GM13977 (cell line): ENCODE data around the gene UCKL1.
"Not testable (repeated sequence)": the region's sequence is repeated elsewhere in the genome, so short reads cannot be mapped to it uniquely, and the experiment has no call there.

Source experiments
- DNase-seq: peaks from one replicate; pipeline ENCODE4 v3.0.0; 2012; ENCODE audit warnings: low spot score
- CTCF ChIP-seq: IDR thresholded peaks from 2 replicates; pipeline ENCODE4 v1.5.1; 2012; ENCODE audit warnings: mild to moderate bottlenecking, control low read depth; ENCODE audit not compliant: insufficient read depth; ENCODE audit errors: extremely low read depth, missing control alignments
- in situ Hi-C: fragments of 300-500 bp; cut with MboI; formaldehyde crosslinking; loops from one replicate; pipeline ENCODE4 v1.12.0; 2022; ENCODE audit warnings: low sequenced_read_pairs, low pct_unique_long_range_greater_than_20kb, mixed read lengths, inconsistent platforms; ENCODE audit not compliant: unreplicated experiment

The UCKL1 gene

GRCh38 chr20:63919130-63919529 lies 37.1 kb downstream of the UCKL1 start:
- in situ Hi-C loops = no loop called here
- DNase-seq = no peak
- TF ChIP-seq CTCF = no peak

DNA sequence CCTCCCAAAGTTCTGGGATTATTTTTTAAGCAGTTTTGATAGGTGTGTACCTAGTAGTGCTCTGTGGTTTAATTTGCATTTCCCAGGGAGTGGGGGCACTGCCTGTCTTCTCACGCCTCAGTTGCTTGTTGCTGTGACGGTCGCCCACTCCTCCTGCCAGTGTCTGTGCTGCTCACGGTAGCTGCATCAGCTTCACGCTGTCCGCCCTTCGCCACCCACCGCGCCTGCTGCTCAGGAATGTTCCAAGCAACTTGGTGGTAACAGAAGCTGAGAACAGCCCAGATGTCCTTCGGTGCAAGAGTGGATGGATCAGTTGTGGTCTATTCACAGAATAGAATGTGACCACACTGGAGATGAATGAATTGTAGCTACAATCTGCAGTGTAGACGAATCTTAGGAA lies 38.4 kb downstream of the UCKL1 start:
- no peak for TF ChIP-seq CTCF
- no peak for DNase-seq
- in situ Hi-C loops = no loop called here

- in situ Hi-C loops, DNase-seq: not testable (repeated sequence)
Measured at GRCh38 chr20:63916371-63916939, 39.8 kb downstream of the UCKL1 start.

- DNase-seq = no peak
- TF ChIP-seq CTCF = no peak
- in situ Hi-C loops = no loop called here
Measured at GRCh38 chr20:63915471-63915870, 40.7 kb downstream of the UCKL1 start.

DNA sequence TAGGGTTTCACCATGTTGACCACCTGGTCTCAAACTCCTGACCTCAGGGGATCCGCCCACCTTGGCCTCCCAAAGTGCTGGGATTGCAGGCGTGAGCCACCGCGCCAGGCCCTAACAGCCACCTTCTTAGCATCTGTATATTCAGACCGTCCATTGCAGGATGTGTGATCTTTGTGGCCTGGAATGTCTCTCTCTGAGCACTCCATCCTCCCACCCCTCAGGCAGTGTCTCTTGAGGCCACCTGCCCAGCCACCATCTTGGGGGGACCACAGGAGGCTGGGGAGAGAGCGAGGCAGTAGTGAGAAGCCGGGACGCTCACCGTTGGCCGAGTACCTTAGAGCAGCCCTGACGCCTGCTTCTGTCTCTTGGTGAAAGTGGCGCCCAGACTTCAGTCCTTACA lies 42.4 kb downstream of the UCKL1 start:
- DNase-seq = no peak
- in situ Hi-C loops = no loop called here

GRCh38 chr20:63911176-63911575 lies 45.0 kb downstream of the UCKL1 start:
- DNase-seq = no peak
- TF ChIP-seq CTCF = no peak
- in situ Hi-C loops = no loop called here

More for the DNA sequence above, 42.4 kb downstream of the UCKL1 start:
- no peak for TF ChIP-seq CTCF

DNA sequence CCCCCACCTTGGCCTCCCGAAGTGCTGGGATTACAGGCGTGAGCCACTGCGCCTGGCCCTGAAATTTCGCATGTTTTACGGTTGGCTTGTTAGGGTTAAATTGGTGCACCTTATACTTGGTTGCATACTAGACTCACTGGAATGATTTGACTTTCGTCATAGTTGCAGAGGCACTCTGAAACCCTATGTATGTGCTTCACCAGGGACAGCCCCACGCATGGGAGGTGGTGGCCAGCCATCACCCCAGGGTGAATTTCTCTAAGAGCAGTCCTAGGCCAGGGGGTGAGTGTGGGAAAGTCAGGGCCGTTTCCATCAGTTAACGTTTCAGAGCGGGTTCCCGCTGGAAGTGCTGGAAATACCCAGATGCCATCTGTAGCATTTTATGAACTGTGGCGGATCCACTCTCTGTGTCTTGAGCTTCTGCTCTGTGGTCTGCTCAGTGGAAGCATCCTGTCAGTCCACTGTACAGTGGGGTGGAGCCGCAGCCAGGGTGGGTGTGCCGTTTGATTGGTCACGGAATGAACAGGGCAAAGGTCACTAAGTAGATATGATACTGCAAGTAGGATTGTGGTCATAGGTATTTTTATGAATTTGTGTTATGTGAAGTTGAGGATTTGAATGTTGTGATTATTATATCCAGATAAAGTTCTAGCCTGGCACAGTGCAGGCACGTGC lies 48.1 kb downstream of the UCKL1 start:
- DNase-seq = no peak
- in situ Hi-C loops = no loop called here
- no peak for TF ChIP-seq CTCF
